ENCODE measurements around the gene FHIP1B.

The FHIP1B gene

GRCh38 chr11:6238902-6239301, 4.5 kb upstream of the FHIP1B start, which contains the start of gene CNGA4:
Gene CNGA4, plus strand, starts transcription at chr11:6239089. Its CDS starts 118 bp downstream, at chr11:6239207.
- no peak for DNase-seq (ENCODE audit: low read depth)

GRCh38 chr11:6237761-6238302, 3.4 kb upstream of the FHIP1B start:
- no peak for DNase-seq (ENCODE audit: low read depth)

DNA sequence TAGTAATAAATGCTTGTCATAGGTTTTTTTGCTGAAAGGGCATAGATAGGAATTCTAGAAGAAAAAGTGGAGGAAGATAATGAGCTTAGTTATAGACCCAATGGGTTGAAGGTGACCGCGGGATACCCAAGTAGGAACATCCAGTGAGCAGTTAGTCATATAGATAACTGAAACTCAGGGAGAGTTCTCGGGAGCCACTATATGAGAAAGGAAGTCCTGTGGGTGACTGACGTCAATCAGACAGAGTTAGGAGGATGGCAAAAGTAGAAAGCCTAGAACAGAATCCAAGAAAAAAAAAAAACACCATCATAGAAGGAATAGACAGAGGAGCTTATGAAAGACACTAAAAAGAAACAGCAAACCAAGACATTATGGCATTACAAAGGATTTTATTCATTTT, 2.8 kb upstream of the FHIP1B start:
- no peak for DNase-seq (ENCODE audit: low read depth)

DNA sequence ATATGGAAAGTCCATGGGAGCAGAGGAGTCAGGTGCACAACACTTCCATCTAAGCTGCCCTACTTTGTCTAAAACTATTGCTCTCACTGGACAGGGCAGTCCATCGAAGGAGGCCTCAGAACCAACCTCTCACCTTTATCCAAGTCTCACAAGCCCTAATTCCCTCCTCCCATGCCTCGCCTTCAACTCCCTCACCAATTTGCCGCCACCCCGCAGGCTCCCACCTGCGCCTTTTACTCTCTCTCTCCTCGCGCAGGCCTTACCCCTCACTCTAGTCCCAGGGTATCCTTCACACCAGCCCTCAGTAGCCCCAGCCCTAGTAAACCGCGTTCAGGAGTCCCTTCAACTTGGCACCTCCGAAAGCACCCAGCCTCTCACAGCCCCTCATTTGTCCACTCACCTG, 451 bp downstream of the FHIP1B start:
- DNase-seq (ENCODE audit: low read depth), result no peak

DNA sequence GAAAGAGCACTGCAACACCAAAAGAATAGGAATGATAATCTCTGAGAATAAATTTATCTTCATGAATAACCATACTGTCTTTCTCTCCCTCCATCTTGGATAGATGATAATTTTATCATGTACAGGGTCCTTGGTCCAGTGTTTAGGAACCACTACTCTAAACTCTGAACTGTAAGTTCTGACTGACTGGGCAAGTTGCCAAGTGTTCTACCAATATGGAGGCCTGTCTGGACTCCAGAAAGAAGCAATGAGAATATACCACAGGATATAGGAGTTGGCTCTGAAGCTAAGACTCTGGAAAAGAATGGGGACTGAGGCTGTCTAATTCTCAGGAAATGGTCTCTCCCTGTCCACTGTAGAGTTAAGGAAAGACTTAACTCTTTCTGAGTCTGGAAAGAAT, 1.5 kb downstream of the FHIP1B start:
- DNase-seq (ENCODE audit: low read depth), result no peak

DNA sequence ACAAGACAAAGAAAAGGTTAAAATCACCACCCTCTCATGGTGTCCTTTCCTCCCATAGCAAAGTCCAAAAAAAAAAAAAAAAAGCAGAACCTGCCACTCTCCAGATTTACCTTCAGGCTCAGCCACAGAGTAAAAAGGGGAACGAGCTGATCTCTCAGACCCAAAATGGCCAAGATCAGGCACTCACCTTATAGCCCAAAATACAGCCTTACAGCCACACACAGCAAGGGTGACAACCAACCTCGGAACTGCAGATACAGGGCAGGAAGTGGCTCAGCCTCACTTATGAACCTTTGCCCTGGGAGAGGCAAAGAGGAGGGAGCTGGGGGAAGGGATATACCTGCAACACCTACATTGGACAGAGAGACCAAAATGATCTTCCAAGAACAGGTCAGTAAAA, 4.5 kb downstream of the FHIP1B start:
- no peak for DNase-seq (ENCODE audit: low read depth)

GRCh38 chr11:6228520-6228919, 5.9 kb downstream of the FHIP1B start:
- no peak for DNase-seq (ENCODE audit: low read depth)

DNA sequence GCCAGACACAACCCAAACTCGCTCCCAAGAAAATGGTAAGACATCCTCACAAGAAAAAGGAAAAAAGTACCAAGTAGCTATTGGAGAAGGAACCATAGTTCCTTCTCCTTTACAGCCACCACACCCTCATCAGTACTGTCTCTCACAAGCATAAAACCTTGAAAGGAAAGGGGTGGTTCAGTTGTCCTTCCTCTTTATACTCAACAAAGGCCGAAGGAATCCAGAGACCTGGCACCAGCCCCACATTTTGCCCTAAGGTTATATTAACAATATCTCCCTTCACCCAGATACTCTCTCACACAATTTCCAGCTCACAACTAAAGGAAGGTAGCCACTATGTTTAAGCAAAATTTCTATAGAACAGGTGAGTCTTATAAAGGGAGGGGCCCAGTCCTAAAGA, 8.5 kb downstream of the FHIP1B start:
- no peak for DNase-seq (ENCODE audit: low read depth)

DNA sequence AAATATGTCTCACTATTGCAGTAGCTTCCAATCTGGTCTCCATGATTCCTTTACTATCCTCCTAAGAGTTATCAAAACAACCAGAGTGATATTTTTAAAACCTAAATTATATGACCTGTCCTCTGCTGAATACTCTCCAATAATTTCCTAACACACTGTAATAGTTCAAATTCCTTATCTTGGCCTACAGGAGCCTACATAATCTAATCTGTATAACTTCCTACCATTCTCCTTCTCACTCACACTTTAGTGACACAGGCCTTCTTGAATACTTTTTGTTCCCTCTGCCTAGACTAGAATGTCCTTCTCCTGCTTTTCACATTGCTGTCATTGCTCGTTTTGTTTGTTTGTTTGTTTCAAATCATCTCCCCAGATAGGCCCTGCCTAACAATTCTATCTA, 9.4 kb downstream of the FHIP1B start:
- no peak for DNase-seq (ENCODE audit: low read depth)

GRCh38 chr11:6224421-6224820, 10.0 kb downstream of the FHIP1B start:
- no peak for DNase-seq (ENCODE audit: low read depth)

DNA sequence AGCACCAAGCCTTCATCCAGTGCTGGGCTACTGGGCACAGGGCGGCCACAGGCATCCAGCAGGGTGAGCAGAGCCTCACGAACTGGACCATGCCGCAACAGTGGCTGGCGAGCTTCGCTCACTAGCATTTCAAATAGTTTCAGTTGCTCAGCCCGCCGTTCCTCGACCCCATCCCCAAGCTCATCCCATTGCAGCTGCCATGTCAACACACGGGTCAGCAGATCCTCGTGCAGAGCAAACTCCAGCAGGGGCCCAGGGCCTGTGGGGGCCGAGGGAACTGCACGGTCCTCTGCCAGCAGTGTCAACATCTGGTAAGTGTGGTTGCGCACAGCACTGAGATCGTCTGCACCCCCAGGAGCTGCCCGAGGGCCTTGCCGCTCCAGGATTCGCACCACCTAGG, 10.6 kb downstream of the FHIP1B start:
- no peak for DNase-seq (ENCODE audit: low read depth)

DNA sequence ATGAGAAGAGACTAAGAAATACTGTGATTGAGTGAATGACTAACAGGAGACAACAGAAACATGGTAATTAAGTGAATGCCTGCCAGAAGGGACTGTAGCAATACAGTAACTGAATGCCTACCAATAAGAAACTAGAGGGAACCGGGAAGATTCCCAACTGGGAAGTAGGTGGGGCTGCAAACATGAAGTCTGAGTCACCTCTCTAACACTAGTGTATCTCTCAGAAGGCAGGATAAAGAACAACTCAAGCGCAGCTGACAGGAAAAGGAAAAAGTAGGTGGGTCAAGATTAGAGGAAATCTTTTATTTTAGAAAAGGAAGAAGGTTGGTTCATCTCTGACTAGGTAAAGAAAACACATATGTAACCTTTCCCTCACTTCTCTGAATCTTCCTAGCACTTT, 15.1 kb downstream of the FHIP1B start:
- DNase-seq (ENCODE audit: low read depth), result no peak

- no peak for DNase-seq (ENCODE audit: low read depth)
These were observed 16.7 kb downstream of the FHIP1B start for GRCh38 chr11:6217722-6218121.

DNA sequence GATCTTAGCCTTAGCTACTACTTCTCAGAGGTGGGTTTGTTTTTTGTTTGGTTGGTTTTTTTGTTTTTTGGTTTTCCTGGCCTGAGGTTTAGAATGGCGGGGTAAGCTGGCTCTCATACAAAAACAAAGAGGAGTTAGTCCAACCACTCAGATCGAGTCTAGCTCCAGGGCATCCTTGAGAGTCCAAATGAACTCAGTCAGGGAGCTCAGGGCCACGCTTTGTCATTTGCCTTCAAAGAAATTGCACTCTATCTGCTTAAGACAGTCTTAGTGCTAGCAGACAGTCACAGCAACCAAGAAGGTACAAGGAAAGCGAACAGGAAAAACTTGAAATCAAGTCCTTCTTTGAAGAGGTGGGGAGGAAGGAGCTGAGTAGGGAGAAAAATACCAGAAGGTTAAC, 17.9 kb downstream of the FHIP1B start:
- DNase-seq (ENCODE audit: low read depth), result no peak

DNA sequence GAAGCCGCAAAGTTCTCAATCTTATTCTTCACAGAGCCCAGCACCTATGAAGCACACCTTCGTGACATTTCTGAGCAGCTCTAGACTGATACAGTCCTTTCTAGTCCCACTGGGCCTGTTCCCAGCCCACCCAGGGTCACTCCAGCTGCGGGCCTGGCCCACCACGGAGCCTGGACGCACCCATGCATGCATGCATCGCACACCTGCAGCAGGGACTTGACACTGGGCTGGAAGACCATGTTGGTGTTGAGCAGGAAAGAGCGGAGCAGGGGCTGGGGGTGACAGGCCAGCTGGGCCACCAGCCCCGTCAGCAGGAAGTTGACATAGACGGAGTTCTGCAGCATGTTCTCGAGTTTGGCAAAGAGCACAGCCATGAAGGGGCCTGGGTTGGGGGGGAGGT, 19.9 kb downstream of the FHIP1B start:
- no peak for DNase-seq (ENCODE audit: low read depth)

GRCh38 chr11:6210274-6210955, 24.0 kb downstream of the FHIP1B start:
- no peak for DNase-seq (ENCODE audit: low read depth)

DNA sequence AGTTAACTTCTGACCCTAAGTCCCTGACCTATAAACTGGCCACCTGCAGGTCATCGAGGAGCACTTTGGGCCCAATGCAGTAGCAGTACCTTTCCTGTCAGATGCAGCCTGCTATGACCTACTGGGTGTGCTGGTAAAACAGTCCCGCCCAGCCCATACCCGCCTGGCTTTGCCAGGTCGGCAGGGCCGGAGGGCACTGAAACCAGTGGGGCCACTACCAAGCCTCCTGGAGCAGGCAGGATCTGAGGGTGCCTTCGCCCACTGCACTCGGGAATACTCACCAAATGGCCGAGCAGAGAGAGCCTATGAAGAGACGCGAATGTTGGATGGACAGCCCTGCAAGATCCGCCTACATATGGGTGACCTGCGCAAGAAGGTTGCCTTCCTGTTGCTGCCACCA, 24.6 kb downstream of the FHIP1B start:
- no peak for DNase-seq (ENCODE audit: low read depth)

GRCh38 chr11:6206456-6207180, 27.8 kb downstream of the FHIP1B start:
- DNase-seq (ENCODE audit: low read depth), result no peak

- DNase-seq (ENCODE audit: low read depth), result no peak
These were observed 29.1 kb downstream of the FHIP1B start, which contains the start of gene C11orf42 for GRCh38 chr11:6205366-6205765. Gene C11orf42, plus strand, starts transcription at chr11:6205557. Its CDS starts 59 bp downstream, at chr11:6205616.

DNA sequence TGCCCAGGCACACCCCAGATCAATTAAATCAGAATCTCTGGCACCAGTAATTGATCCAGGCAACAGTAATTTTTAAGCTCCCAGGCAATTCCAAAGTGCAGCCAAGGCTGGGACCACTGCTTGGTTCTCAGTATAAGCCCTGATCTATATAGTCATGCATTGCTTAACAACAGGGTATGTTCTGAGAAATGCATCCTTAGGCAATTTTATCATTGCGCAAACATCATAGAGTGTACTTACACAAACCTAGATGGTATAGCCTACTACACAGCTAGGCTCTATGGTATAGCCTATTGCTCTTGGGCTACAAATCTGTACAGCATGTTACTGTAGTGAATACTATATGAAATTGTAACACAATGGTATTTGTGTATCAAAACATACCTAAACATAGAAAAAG, 29.7 kb downstream of the FHIP1B start:
- no peak for DNase-seq (ENCODE audit: low read depth)

DNA sequence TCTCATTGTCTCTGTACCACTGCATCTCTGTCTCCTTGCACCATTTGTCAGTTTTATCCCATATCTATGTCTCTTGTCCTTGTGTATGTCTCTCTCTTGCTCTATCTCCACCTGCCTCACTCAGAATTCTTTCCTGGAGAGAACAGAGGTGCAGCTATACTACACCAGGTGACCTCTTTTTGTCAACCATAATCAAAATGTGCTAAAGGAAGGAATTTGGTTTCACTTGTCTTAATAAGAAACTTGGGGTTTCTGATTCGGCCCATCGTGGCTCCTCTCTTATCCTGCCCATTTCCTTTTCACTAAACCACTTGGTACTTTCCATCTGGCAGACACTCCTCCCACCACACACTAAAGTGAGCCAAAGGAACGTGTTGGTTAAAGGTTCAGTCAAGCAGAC, 31.1 kb downstream of the FHIP1B start:
- DNase-seq (ENCODE audit: low read depth), result no peak

- no peak for DNase-seq (ENCODE audit: low read depth)
These were observed 32.4 kb downstream of the FHIP1B start for GRCh38 chr11:6202041-6202440.

DNA sequence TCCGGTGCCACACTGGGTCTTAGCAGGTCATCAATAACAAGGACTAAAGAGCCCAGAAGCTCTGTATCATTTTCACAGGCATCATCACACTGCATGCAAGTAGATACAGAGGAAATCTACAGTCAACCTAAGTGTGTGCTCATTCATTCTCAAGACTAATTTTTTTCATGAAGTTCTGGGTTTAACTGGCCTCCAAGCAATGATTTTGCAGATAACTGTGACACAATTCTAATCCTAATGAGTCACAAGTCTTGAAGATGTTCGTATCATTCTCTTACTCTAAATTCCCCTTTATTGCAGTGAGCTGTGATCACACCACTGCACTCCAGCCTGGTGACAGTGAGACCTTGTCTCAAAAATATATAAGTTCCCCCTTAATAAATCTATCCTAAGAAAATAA, 33.0 kb downstream of the FHIP1B start:
- DNase-seq (ENCODE audit: low read depth), result no peak

All from HS-27A (cell line).